Heart right ventricle (tissue), 16 donors: ENCODE measurements around the gene PLXNB2. TPM values are rescaled to one million over a fixed set of nuclear protein-coding genes. Genes with fewer than 3 reads are reported as not detected.

Experiments used
- ATAC-seq, 8 donors: fragments of 200-7000 bp; cut with Tn5 transposase; one replicate each; pipeline ENCODE4 v1.9.1; 2020; ENCODE audit warnings: mild to moderate bottlenecking in 8 of 8, moderate library complexity in 8 of 8, moderate number of reproducible peaks in 1 of 8
- DNase-seq, 2 donors: peaks; one replicate each; pipeline ENCODE4 v3.0.0-alpha.2; 2020
- H3K27ac ChIP-seq, 10 donors: fragments of 200-600 bp; sonication (generic) in 2 of 10; one replicate each; pipeline versions ENCODE4 v1.5.0 to v1.8.0; 2020 to 2022; ENCODE audit warnings: mild to moderate bottlenecking in 3 of 10
- H3K27me3 ChIP-seq, 7 donors: fragments of 200-600 bp; one replicate each; pipeline ENCODE4 v1.8.0; 2021 to 2022; ENCODE audit warnings: mild to moderate bottlenecking in 2 of 7
- H3K36me3 ChIP-seq, 9 donors: fragments of 200-600 bp; sonication (generic) in 1 of 9; one replicate each; pipeline versions ENCODE4 v1.5.0 to v1.8.0; 2020 to 2022; ENCODE audit warnings: mild to moderate bottlenecking in 2 of 9
- H3K4me1 ChIP-seq, 9 donors: fragments of 200-600 bp; sonication (generic) in 1 of 9; one replicate each; pipeline versions ENCODE4 v1.5.0 to v1.8.0; 2020 to 2022; ENCODE audit warnings: mild to moderate bottlenecking in 4 of 9
- H3K4me3 ChIP-seq, 10 donors: fragments of 200-600 bp; sonication (generic) in 2 of 10; one replicate each; pipeline versions ENCODE4 v1.5.0 to v1.8.0; 2020 to 2022; ENCODE audit warnings: mild to moderate bottlenecking in 7 of 10, moderate library complexity in 2 of 10
- H3K9me3 ChIP-seq, 11 donors: fragments of 200-600 bp in 10 of 11; sonication (generic) in 2 of 11; one replicate each; pipeline versions ENCODE4 v1.5.0 to v1.8.0; 2013 to 2022; ENCODE audit warnings: mild to moderate bottlenecking in 2 of 11, control low read depth in 1 of 11, moderate library complexity in 1 of 11
- WGBS, 2 donors: extraction: QIAGEN DNeasy Blood & Tissue Kit; methylation state at CpG; one replicate each; pipeline ENCODE4 v1.1.7; 2013; ENCODE audit warnings: inconsistent platforms in 1 of 2; 5-methylcytosine and 5-hydroxymethylcytosine counted together
- intact Hi-C, 10 donors: fragments of 100-400 bp; cut with DNase I; formaldehyde crosslinking; loops; one replicate each; pipeline versions ENCODE4 v1.11.1 to v1.14.2; 2022
- polyA plus RNA-seq, 2 donors: library from polyadenylated mRNA; stranded (reverse); fragments of 200-250 nt; gene quantifications; one replicate each; pipeline ENCODE4 v1.2.3, GENCODE V29; 2013
- total RNA-seq, 10 donors: library from RNA; stranded (reverse); fragmentation: NEBNext Ultra II Directional in 3 of 10; extraction: Animal tissue kit (Norgen Biotek cat#: 25700) in 3 of 10; gene quantifications; one replicate each; pipeline versions ENCODE4 v1.2.1 to v1.2.4, GENCODE V29; 2021 to 2023
- TF ChIP-seq, protein P1 (sequence below), 9 donors: fragments of 200-600 bp; sonication (generic) in 2 of 9; IDR thresholded peaks; one replicate each; pipeline versions ENCODE4 v1.5.0 to v1.8.0; 2021 to 2022; ENCODE audit warnings: antibody characterized with exemption in 9 of 9, mild to moderate bottlenecking in 5 of 9, moderate library complexity in 1 of 9
- donor health status: Arrhythmogenic right ventricular cardiomyopathy.
- donor health status: ischemic (EF 13 %, LVEDD 7.1; RV severe dilation, severe dysfunction).
- donor health status: healthy with polysubstance abuse.
- donor health status: DM: no; HTN: yes; CAD: no.
- donor health status: DM: no; HTN: no; CAD: no.
- donor health status: ischemic (EF 25% LVEDD 6.9; RV normal size, moderate dysfunction).
- donor health status: ischemic (EF 25% LVEDD 5.7; RV mildly dilated, moderate dysfunction).
- donor health status: healthy.
- donor health status: DM: yes; HTN: yes; CAD: no.
- donor health status: Ischemic cardiomyopathy.
- donor health status: ischemic (EF 35%, LVEDD 5.7; RV mildly dilated, moderate dysfunction).
- donor health status: nonischemic (EF 11% LVEDD 7.7; RV severe dilation, severe dysfunction).
- donor health status: DM: yes; HTN: yes; CAD: no.
- donor health status: PGD.
- donor health status: ischemic (EF 29% LVEDD 5.4; RV normal size, mild dysfunction).
- donor health status: nonischemic (EF 23%, LVEDD 6.1; RV moderate dilation, normal function).

PLXNB2 gene
- total and polyA plus RNA-seq, 12 donors = 33.5 to 101 (median 57.8) TPM

DNA sequence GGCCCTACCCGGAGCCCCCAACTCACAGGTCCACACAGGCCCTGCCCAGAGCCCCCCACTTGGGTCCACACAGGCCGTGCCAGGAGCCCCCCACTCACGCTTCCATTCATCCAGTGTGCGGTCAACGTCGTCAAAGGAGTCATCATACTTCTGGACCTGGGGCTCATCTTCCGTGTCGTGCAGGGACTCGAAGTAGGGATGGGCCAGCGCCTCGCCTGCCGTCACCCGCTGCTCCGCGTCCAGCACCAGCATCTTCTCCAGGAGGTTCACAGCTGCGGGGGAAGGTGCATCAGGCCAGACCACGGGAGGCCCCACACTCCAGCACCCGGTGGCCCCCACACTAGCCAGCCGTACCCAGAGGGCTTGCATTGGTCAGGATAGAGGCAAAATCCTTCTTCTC, 52.3 kb downstream of the PLXNB2 start:
- intact Hi-C loops = loop anchor here in 1 of 10 donors (5.0 kb wide), 1 partner anchor 82 kb away; no protein-coding TSS in a partner anchor

DNA sequence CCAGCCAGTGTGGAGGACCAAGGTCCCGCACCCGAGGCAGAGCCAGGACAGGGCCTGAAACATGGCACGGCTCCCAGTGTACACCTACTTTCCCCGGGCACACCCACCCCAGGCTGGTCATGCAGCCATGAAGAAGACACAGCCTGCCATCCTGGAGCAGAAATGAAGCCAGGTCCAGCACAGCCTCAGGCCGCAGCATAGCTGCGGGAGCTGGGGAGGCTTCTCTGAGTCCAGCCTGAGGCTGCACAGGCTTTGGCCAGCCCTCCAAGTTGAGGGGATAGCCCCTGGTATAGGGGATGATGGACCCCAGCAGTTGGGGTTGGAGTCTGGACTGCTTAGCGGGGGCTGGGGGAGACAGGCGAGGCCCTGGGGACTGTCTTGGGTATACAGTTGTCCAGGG, 53.5 kb downstream of the PLXNB2 start:
- Histone ChIP-seq H3K4me3 (no peak overlapping the region), H3K27ac (no peak overlapping the region), H3K27me3 (no peaks in the 10 kb centered on the region), H3K9me3 (no peaks in the 10 kb centered on the region), H3K36me3 (peaks cover 0 to 18% (median 0%) of the 10 kb centered on the region in 9 donors), H3K4me1 (peaks cover 15 to 46% (median 32%) of the 10 kb centered on the region in 9 donors)
- intact Hi-C loops = loop anchor here in 8 of 10 donors (2.0 to 5.0 kb wide), 5 partner anchors 73 to 243 kb away; partner anchors contain the start of genes PPP6R2 (in 4 of the 8) and DENND6B (in 3 of the 8)
- no peak for DNase-seq
- ATAC-seq = no peak
- TF ChIP-seq, protein P1, sequence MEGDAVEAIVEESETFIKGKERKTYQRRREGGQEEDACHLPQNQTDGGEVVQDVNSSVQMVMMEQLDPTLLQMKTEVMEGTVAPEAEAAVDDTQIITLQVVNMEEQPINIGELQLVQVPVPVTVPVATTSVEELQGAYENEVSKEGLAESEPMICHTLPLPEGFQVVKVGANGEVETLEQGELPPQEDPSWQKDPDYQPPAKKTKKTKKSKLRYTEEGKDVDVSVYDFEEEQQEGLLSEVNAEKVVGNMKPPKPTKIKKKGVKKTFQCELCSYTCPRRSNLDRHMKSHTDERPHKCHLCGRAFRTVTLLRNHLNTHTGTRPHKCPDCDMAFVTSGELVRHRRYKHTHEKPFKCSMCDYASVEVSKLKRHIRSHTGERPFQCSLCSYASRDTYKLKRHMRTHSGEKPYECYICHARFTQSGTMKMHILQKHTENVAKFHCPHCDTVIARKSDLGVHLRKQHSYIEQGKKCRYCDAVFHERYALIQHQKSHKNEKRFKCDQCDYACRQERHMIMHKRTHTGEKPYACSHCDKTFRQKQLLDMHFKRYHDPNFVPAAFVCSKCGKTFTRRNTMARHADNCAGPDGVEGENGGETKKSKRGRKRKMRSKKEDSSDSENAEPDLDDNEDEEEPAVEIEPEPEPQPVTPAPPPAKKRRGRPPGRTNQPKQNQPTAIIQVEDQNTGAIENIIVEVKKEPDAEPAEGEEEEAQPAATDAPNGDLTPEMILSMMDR (IDR thresholded peaks at IDR 0.05) = no peak
- WGBS, 2 donors = 72 to 79% methylated on average over 8 of the region's 8 CpGs

More for the DNA sequence above, 52.3 kb downstream of the PLXNB2 start:
- Histone ChIP-seq H3K27ac (no peak overlapping the region), H3K36me3 (peaks cover 0 to 18% (median 0%) of the 10 kb centered on the region in 9 donors), H3K9me3 (no peaks in the 10 kb centered on the region), H3K4me1 (peaks cover 8 to 43% (median 24%) of the 10 kb centered on the region in 9 donors), H3K4me3 (no peak overlapping the region), H3K27me3 (peaks cover 0 to 1% (median 0%) of the 10 kb centered on the region in 7 donors)
- TF ChIP-seq, protein P1 (IDR thresholded peaks at IDR 0.05) = no peak
- WGBS, 2 donors = 89% methylated on average over 19 of the region's 19 CpGs
- DNase-seq = no peak
- no peak for ATAC-seq

DNA sequence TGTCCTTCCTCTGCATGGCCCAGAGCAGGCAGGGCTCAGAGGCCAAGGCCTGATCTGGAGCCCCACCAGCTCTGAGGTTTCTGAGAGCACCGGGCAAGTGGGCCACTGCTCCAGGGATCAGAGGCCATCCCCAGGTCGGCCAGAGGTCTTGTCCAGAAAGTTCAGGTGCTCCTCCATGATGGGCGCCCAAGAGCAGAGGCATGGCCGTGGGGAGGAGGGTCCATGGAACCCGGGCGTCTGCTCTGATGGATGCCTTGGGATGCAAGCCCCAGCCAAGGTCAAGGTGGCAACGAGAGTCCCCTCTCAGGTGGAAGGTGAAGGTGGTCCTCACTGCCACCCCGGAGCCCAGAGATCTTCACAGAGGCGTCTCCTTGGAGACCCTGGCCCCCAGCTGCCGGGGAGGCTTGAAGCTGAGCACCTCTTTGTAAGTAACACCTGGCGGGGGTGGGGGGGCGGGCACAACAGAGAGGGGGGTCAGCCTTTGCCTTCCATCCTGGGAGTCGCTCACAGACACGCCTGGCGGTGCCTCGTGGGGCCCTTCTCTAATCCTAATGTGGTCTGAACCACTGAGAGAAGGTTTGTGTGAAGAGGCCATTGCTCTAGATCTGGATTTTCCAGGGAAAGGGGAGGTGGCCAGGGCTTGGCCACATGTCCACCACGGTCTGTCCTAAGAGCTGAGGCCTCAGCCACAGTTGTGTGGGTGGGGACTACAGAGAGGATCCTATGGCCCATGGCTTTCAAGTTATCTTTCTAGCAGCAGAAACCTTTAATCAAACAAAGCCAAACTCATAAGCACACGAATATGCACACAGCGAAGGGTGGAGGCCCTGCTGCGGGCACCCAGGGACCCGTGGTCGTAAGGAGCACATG, 54.2 kb downstream of the PLXNB2 start:
- Histone ChIP-seq H3K27me3 (no peaks in the 10 kb centered on the region), H3K9me3 (no peaks in the 10 kb centered on the region), H3K36me3 (peaks cover 0 to 23% (median 0%) of the 10 kb centered on the region in 9 donors), H3K27ac (no peak overlapping the region), H3K4me1 (peaks cover 10 to 41% (median 28%) of the 10 kb centered on the region in 9 donors), H3K4me3 (no peak overlapping the region)
- DNase-seq = no peak
- WGBS, 2 donors = 85 to 86% methylated on average over 22 of the region's 22 CpGs
- TF ChIP-seq, protein P1 (IDR thresholded peaks at IDR 0.05) = no peak
- intact Hi-C loops = loop anchor here in 8 of 10 donors (2.0 to 5.0 kb wide), 5 partner anchors 74 to 244 kb away; partner anchors contain the start of genes PPP6R2 (in 4 of the 8) and DENND6B (in 3 of the 8)
- no peak for ATAC-seq
